ENCODE data around the gene ATP8A2.

The ATP8A2 gene

DNA sequence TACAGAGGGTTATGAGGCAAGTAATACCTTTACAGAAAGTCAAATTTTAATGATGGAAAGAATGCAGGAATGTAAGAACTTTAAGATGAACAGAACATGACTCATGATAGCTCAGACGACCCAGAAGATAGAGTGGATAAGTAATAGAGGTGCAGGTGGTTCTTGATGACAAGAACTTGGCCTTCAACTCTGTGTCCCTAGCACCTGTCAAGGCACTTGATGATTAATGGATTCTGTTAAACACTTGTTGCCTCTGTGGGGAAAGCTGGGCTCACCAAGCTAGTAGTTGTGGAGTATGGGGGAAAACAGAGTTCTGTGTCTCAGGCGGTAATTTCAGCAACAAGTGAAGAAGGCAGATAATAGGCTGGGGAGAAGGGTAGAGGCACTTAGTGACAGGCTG lies 306.2 kb downstream of the ATP8A2 start:
- intact Hi-C loops (cut with DNase I), result no loop called here
- no peak for DNase-seq

DNA sequence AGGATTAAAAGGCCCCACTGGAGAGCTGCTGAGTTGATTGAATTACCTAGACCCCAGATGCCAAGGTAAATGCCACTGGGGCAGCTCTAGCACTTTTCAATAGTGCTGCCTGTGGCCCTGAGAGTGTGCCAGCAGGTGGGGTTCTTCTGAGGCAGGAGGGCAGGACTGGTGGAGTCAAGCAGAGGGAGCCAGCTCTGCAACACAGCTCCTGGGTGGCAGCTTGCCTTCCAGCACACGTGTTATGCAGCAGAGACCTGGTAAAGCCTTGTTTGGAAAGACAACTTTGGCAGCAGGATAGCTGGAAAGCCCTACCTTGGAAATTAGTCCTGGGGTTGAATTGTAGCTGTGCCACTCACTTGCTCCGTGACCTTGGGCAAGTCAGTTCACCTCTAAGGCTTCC lies 306.6 kb downstream of the ATP8A2 start:
- no peak for DNase-seq
- intact Hi-C loops (cut with DNase I), result no loop called here

DNA sequence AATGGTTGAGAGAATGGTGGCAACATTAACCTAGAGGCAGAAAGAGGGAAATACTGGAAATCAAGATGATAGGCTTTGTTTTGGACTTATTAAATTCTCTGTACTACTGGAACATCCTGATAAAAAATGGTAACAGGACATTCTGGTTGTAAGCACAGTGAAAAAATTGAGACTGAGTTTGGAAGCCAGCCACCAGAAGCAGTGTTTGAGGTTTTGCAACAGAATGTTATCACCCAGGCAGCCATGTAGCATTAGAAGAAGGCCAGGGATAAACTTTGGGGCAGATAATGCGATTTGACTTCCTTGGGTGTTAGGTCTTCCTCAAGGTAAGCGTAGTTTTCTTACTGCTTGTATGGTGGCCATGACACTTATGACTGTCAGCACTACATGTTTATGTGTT lies 307.4 kb downstream of the ATP8A2 start:
- intact Hi-C loops (cut with DNase I), result no loop called here
- DNase-seq, result no peak

GRCh38 chr13:25679936-25680335 lies 308.2 kb downstream of the ATP8A2 start:
- intact Hi-C loops (cut with DNase I), result no loop called here
- no peak for DNase-seq

DNA sequence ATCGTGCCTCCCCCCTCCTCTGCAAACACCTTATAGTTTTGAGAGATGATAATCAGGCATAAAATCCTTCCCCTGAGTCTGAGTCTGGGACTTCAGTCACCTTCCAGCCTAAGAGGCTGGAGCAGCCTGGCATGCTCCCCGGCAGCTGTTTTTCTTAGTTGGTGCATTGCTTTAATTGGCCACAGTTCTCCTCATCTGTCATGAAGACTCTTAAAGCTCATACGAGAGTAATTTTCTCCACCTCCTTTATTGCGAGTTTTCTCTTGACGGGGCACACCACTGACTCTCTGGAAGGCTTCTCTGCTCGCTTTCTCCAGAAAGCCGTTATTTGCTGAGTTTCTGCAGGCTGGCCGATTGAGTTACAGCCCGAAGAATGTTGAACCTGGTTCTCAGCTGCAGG lies 310.5 kb downstream of the ATP8A2 start:
- intact Hi-C loops (cut with DNase I), result no loop called here
- DNase-seq, result no peak

DNA sequence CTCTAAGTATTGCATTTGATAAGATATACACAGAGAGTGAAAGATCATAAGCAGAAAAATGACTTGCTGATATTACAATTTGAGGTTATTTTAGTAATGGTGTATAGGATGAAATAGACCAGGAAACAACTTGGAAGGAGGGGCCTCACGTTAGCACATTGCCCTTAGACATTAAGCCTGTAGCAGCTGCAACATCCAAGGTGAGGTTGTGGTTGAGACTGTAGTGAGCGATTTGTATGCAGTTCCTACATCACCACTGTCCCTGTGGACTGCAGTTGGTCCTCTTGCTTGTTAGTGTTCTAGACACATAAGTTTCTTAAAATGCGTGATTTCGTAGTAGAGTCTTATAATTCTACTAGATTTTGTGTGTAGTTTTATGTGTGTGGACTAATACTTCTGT lies 311.3 kb downstream of the ATP8A2 start:
- intact Hi-C loops (cut with DNase I), result no loop called here
- no peak for DNase-seq

DNA sequence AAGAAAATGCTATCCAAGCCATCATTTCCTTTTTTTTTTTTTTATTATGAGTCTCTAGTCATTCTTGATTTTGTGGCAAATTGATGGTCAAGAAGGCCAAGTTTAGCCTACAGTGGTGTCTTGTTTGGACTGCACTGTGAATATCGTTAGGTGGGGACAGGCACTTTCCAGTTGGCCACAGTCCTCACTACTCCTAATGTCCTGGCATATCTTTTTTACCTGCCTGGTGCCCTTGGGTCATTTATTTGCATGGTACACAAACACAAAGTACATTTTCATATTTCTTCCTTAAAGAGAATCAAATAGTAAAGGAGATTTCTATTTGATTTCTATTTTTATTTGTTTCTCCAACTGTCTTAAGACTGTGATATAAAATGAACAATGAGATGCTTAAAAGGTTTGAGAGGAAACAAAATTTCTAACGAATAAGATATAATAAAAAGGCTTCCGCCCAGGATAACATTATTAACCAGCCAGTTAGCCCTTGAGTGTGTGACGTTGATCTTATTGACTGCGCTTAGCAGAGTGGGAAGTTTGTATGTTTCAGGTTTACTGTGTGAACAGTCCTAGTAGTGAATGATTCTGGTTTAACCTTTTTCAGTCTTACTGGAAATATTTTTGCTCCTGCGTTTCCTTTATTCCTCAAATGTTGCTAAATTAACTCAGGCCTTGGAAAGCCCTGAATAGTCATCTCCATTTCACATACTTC lies 312.0 kb downstream of the ATP8A2 start:
- DNase-seq, result no peak
- intact Hi-C loops (cut with DNase I), result no loop called here

GRCh38 chr13:25684491-25684890 lies 312.7 kb downstream of the ATP8A2 start:
- no peak for DNase-seq
- intact Hi-C loops (cut with DNase I), result no loop called here

- DNase-seq, result no peak
- intact Hi-C loops (cut with DNase I), result no loop called here
These were observed 315.2 kb downstream of the ATP8A2 start for GRCh38 chr13:25686831-25687470.

DNA sequence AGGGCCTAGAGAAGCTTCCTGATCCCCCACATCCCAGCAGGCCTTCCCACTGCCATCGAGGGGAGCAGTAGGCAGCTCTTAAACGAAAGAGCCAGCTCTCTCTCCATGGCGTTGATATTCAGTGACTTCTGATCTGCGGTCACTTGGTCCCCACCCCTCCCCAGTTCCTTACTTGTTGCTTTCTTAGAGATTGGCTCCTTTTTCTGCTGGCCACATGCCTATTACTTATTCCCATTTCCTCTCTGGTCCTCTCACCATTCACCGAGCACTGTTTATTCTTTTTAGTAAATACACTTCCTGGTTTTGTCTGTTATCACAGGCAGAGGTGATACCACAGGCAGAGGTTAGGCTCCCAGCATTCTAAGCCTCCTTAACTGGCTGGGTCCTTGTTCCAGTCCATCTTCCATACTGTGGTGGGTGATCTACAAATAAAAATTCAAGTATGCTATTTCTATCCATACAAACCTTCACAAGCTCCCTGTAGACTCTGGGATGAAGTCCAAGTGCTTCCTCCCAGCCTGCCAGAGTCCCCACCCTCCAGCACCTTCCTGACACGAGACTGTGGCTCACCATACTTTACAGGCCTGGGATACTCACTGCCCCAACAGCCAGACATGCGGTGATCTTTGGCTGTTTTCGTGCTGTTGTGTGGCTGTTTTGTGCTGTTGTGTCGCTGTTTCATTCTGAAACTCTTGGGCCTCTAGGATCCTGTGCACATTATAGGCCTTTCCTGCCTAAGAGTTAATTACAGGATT lies 315.9 kb downstream of the ATP8A2 start:
- intact Hi-C loops (cut with DNase I), result no loop called here
- DNase-seq, result no peak

DNA sequence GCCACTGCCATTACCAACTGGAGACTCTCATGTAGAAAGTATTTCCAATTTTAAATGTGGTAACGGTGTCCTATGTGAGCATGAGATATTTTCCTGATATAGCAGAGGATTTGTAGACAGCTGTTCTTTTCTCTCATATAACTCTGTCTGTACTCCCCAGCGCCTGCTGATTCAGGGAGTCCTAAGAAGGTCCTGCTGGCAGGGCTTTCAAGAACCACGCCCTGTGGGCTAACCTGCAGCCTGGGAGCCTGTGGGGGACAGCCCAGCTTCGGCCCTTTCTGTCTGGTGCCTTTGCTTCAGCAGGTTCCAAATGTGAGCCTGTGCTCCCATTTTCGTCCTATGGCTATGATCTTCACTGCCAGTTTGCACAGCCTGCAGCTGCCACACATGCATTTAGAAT lies 316.8 kb downstream of the ATP8A2 start:
- peak in 1 of 10 donors; percentile 76 for DNase-seq

GRCh38 chr13:25689539-25689938 lies 317.8 kb downstream of the ATP8A2 start:
- intact Hi-C loops (cut with DNase I), result no loop called here
- DNase-seq, result no peak

More for the DNA sequence above, 316.8 kb downstream of the ATP8A2 start:
- intact Hi-C loops (cut with DNase I), result no loop called here

DNA sequence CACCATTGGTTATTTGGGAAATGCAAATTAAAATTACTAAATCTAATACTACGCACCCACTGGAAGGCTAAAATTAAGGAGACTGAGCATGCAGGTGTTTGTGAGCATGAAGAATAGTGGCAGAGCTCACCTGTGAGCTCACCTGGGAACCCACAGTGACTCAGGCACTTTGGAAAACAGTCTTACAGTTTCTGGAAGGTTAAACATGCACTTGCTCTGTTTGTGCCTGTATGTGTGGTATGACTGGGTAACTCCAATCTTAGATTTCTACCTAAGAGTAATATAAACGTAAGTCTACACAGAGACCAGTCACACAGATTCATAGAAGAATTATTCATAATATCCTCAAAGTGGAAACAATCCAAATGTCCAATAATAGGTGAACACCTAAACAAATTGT lies 318.8 kb downstream of the ATP8A2 start:
- DNase-seq, result no peak
- intact Hi-C loops (cut with DNase I), result no loop called here

GRCh38 chr13:25691654-25692053 lies 319.9 kb downstream of the ATP8A2 start:
- DNase-seq, result peak in 3 of 10 donors; percentile 15 to 69 (median 15)
- intact Hi-C loops (cut with DNase I), result no loop called here

GRCh38 chr13:25692099-25692498 lies 320.3 kb downstream of the ATP8A2 start:
- peak in 2 of 10 donors; percentile 78 to 79 for DNase-seq
- intact Hi-C loops (cut with DNase I), result no loop called here

GRCh38 chr13:25699056-25699455 lies 327.3 kb downstream of the ATP8A2 start:
- DNase-seq, result peak in 1 of 10 donors; percentile 58
- intact Hi-C loops (cut with DNase I), result no loop called here

DNA sequence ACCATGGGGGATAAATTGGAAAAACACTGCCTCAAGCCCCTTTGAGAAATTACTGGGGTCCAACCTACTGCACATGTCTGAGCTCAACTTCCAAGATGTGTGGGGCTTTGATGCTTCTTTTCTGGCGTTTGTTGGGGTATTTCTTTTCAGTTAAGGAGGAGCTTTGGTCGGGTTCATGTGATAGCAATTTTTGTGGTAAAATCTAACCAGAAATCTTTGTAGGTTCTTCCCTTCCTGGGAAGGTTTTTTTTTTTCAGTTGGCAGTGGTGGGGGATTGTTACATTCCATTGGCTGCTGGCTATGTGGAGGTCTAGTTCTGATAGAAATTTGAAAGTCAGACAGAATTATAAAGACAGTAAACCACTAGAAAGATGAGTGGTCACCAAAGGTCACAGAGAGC lies 327.8 kb downstream of the ATP8A2 start:
- intact Hi-C loops (cut with DNase I), result no loop called here
- no peak for DNase-seq

DNA sequence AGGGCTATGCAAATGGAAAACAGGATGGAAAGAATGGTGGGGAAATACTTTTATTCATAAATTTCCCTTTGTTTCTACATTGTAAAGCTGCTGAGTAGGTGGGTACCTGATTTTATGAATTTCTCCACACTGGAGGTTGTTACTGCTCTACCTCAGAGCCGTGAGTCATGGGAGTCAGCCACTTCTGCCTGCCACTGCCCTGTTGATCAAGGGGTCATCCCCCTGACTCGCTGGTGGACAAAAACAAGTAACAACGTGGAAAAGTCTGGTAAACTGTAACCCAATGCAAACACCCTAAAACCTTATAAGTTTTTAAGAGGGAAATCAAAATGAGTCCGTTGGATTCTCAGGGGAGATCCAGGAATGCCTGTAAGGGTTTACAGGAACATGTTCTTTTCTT lies 329.5 kb downstream of the ATP8A2 start:
- DNase-seq, result no peak
- intact Hi-C loops (cut with DNase I), result no loop called here

DNA sequence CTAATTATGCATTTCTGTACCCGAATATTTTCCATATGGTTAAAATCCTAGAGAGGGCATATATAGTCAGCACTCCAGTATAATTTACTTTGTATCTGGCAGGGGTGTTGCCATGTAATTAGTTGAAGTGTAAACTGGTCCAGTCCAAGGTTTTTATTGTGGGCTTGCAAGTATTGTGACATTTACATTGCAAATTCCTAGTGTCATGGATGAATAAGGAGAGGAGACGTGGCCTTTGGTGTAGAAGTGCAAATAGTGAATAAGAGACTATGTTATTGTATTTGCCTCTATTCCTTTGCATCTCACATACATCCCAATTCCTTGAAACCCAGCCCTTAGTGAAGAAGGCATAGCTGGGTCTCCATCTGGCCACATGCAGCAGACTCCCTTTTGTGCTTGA lies 330.6 kb downstream of the ATP8A2 start:
- intact Hi-C loops (cut with DNase I), result no loop called here
- DNase-seq, result no peak

DNA sequence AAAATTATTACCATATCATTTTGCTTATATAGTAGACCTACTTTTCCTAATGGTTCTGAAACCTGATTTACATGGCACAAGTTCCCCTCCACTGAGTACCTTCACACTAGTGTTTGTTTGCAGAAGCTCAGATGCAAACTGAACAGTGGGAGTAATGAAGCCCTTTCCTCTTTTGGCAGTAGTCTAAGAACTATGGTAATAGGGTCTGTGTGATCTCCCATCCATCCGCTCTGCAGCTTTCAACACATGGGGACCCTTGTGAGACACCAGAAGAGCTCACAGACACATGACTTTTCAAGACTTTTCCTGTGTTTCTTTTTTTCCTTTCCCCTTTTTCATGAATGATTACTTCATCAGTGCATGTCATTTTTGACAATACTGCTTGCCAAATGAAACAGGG lies 336.0 kb downstream of the ATP8A2 start:
- no peak for DNase-seq
- intact Hi-C loops (cut with DNase I), result no loop called here

GRCh38 chr13:25708268-25708667 lies 336.5 kb downstream of the ATP8A2 start:
- intact Hi-C loops (cut with DNase I), result no loop called here
- DNase-seq, result no peak

GRCh38 chr13:25709088-25709487 lies 337.3 kb downstream of the ATP8A2 start:
- no peak for DNase-seq
- intact Hi-C loops (cut with DNase I), result no loop called here

Measured in posterior cingulate gyrus (tissue), 11 donors.